ENCODE measurements around the gene DCC.
A peak's percentile ranks its signal among the peaks of the same experiment; 100 is the strongest.

The DCC gene

GRCh38 chr18:52588931-52589330 is 248.9 kb downstream of the DCC start:
- H3K4me3 ChIP-seq (ENCODE audit: low read depth, low read length): no peak overlapping the region
- peak; percentile 16 for DNase-seq (ENCODE audit: low read depth)
- TF ChIP-seq CTCF (conservative IDR thresholded peaks at IDR 0.05; ENCODE audit: low read depth, low read length): no peak

- DNase-seq (ENCODE audit: low read depth): no peak
- H3K4me3 ChIP-seq (ENCODE audit: low read depth, low read length): no peak overlapping the region
- TF ChIP-seq CTCF (conservative IDR thresholded peaks at IDR 0.05; ENCODE audit: low read depth, low read length): no peak
Observed at GRCh38 chr18:52596748-52597435, 256.9 kb downstream of the DCC start.

GRCh38 chr18:52598921-52599320 is 258.9 kb downstream of the DCC start:
- no peak overlapping the region for H3K4me3 ChIP-seq (ENCODE audit: low read depth, low read length)
- TF ChIP-seq CTCF (conservative IDR thresholded peaks at IDR 0.05; ENCODE audit: low read depth, low read length): no peak
- DNase-seq (ENCODE audit: low read depth): no peak

GRCh38 chr18:52602820-52603219 is 262.8 kb downstream of the DCC start:
- TF ChIP-seq CTCF (conservative IDR thresholded peaks at IDR 0.05; ENCODE audit: low read depth, low read length): no peak

GRCh38 chr18:52605345-52605744 is 265.3 kb downstream of the DCC start:
- H3K4me3 ChIP-seq (ENCODE audit: low read depth, low read length): no peak overlapping the region
- DNase-seq (ENCODE audit: low read depth): no peak
- no peak for TF ChIP-seq CTCF (conservative IDR thresholded peaks at IDR 0.05; ENCODE audit: low read depth, low read length)

More at GRCh38 chr18:52602820-52603219, 262.8 kb downstream of the DCC start:
- no peak overlapping the region for H3K4me3 ChIP-seq (ENCODE audit: low read depth, low read length)
- DNase-seq (ENCODE audit: low read depth): no peak

- TF ChIP-seq CTCF (conservative IDR thresholded peaks at IDR 0.05; ENCODE audit: low read depth, low read length): no peak
- no peak for DNase-seq (ENCODE audit: low read depth)
- H3K4me3 ChIP-seq (ENCODE audit: low read depth, low read length): no peak overlapping the region
Observed at GRCh38 chr18:52607985-52608384, 268.0 kb downstream of the DCC start.

- H3K4me3 ChIP-seq (ENCODE audit: low read depth, low read length): no peak overlapping the region
- no peak for DNase-seq (ENCODE audit: low read depth)
- TF ChIP-seq CTCF (conservative IDR thresholded peaks at IDR 0.05; ENCODE audit: low read depth, low read length): no peak
Observed at GRCh38 chr18:52610451-52611115, 270.6 kb downstream of the DCC start.

Measured in choroid plexus epithelial cell (primary cell).